ENCODE data around the gene CLDN5. TPM values are rescaled to one million over a fixed set of nuclear protein-coding genes. Genes with fewer than 3 reads are reported as not detected.

Gene CLDN5
- total and polyA plus RNA-seq, 4 experiments from 2014 or later: 0.18 to 0.72 TPM; not detected in 2

GRCh38 chr22:19509191-19509590, 15.0 kb downstream of the CLDN5 start:
- no peaks in the 10 kb centered on the region for H3K36me3 ChIP-seq (ENCODE audit: insufficient read depth, low read length)
- CTCF ChIA-PET (ENCODE audit: partially characterized antibody): no interaction called here
- Mint-ChIP-seq H3K4me3 (no peak overlapping the region), H3K4me1 (peaks cover 6 to 9% (median 8%) of the 10 kb centered on the region in 4 donors), H3K27ac (no peak overlapping the region), H3K9me3 (peaks cover 0 to 8% (median 5%) of the 10 kb centered on the region in 8 donors), H3K36me3 (peaks cover 0 to 6% of the 10 kb centered on the region in 2 donors), H3K27me3 (no peaks in the 10 kb centered on the region)
- DNase-seq: no peak
- H3K4me1 ChIP-seq (ENCODE audit: insufficient read depth, low read length): peaks cover 6% of the 10 kb centered on the region
- no peaks in the 10 kb centered on the region for H3K9me3 ChIP-seq (ENCODE audit: control insufficient read depth in 1 of 2, low read length in 2 of 2)
- POLR2A ChIA-PET (ENCODE audit: partially characterized antibody): no interaction called here
- no peak overlapping the region for H3K27ac ChIP-seq (ENCODE audit: low read depth, low read length)
- H3K27me3 ChIP-seq (ENCODE audit: insufficient read depth, low read length): no peaks in the 10 kb centered on the region
- H3K4me3 ChIP-seq (ENCODE audit: low read length in 2 of 2): no peak overlapping the region
- intact Hi-C loops (cut with micrococcal nuclease): no loop called here

- H3K27me3 ChIP-seq (ENCODE audit: insufficient read depth, low read length): no peaks in the 10 kb centered on the region
- peaks cover 6 to 9% (median 8%) of the 10 kb centered on the region in 4 donors for H3K4me1 Mint-ChIP-seq
- H3K4me3 ChIP-seq (ENCODE audit: low read length in 2 of 2): no peak overlapping the region
- no peaks in the 10 kb centered on the region for H3K36me3 ChIP-seq (ENCODE audit: insufficient read depth, low read length)
- ChIA-PET CTCF (ENCODE audit: partially characterized antibody) (interaction anchor here (1.4 kb wide), 1 partner anchor 44 kb away, joined by 3 read pairs; no protein-coding TSS in a partner anchor), POLR2A (ENCODE audit: partially characterized antibody) (no interaction called here)
- no peak overlapping the region for H3K27ac ChIP-seq (ENCODE audit: low read depth, low read length)
- no peak overlapping the region for H3K4me3 Mint-ChIP-seq
- no peak overlapping the region for H3K27ac Mint-ChIP-seq
- peaks cover 0 to 2% (median 0%) of the 10 kb centered on the region in 8 donors for H3K9me3 Mint-ChIP-seq
- no peaks in the 10 kb centered on the region for H3K9me3 ChIP-seq (ENCODE audit: control insufficient read depth in 1 of 2, low read length in 2 of 2)
- peaks cover 6% of the 10 kb centered on the region for H3K4me1 ChIP-seq (ENCODE audit: insufficient read depth, low read length)
- intact Hi-C loops (cut with micrococcal nuclease): no loop called here
- no peak for DNase-seq
- no peaks in the 10 kb centered on the region for H3K27me3 Mint-ChIP-seq
- no peaks in the 10 kb centered on the region for H3K36me3 Mint-ChIP-seq
Observed at GRCh38 chr22:19508024-19508776, 16.0 kb downstream of the CLDN5 start.

- CTCF ChIA-PET (ENCODE audit: partially characterized antibody): interaction anchor here (1.4 kb wide), 1 partner anchor 44 kb away, joined by 3 read pairs; no protein-coding TSS in a partner anchor
- Mint-ChIP-seq H3K27me3 (no peaks in the 10 kb centered on the region), H3K9me3 (no peaks in the 10 kb centered on the region), H3K36me3 (no peaks in the 10 kb centered on the region), H3K4me1 (peaks cover 6 to 9% (median 8%) of the 10 kb centered on the region in 4 donors), H3K4me3 (no peak overlapping the region), H3K27ac (no peak overlapping the region)
- no peaks in the 10 kb centered on the region for H3K9me3 ChIP-seq (ENCODE audit: control insufficient read depth in 1 of 2, low read length in 2 of 2)
- no peaks in the 10 kb centered on the region for H3K27me3 ChIP-seq (ENCODE audit: insufficient read depth, low read length)
- no peak overlapping the region for H3K27ac ChIP-seq (ENCODE audit: low read depth, low read length)
- no peak overlapping the region for H3K4me3 ChIP-seq (ENCODE audit: low read length in 2 of 2)
- intact Hi-C loops (cut with micrococcal nuclease): no loop called here
- H3K36me3 ChIP-seq (ENCODE audit: insufficient read depth, low read length): no peaks in the 10 kb centered on the region
- DNase-seq: no peak
- peaks cover 6% of the 10 kb centered on the region for H3K4me1 ChIP-seq (ENCODE audit: insufficient read depth, low read length)
- POLR2A ChIA-PET (ENCODE audit: partially characterized antibody): no interaction called here
Observed at GRCh38 chr22:19507534-19507861, 16.7 kb downstream of the CLDN5 start.

- Histone ChIP-seq H3K27ac (ENCODE audit: low read depth, low read length) (no peak overlapping the region), H3K36me3 (ENCODE audit: insufficient read depth, low read length) (no peaks in the 10 kb centered on the region), H3K4me3 (ENCODE audit: low read length in 2 of 2) (no peak overlapping the region), H3K4me1 (ENCODE audit: insufficient read depth, low read length) (peaks cover 6% of the 10 kb centered on the region), H3K27me3 (ENCODE audit: insufficient read depth, low read length) (no peaks in the 10 kb centered on the region), H3K9me3 (ENCODE audit: control insufficient read depth in 1 of 2, low read length in 2 of 2) (no peaks in the 10 kb centered on the region)
- Mint-ChIP-seq H3K27me3 (no peaks in the 10 kb centered on the region), H3K9me3 (no peaks in the 10 kb centered on the region), H3K4me1 (peaks cover 6 to 9% (median 8%) of the 10 kb centered on the region in 4 donors), H3K4me3 (no peak overlapping the region), H3K27ac (peak overlapping the region in 3 of 7 donors; percentile 30 to 83 (median 30)), H3K36me3 (no peaks in the 10 kb centered on the region)
- CTCF ChIA-PET (ENCODE audit: partially characterized antibody): interaction anchor here (1.1 kb wide), 1 partner anchor 134 kb away, joined by 6 read pairs; no protein-coding TSS in a partner anchor
- DNase-seq: no peak
- POLR2A ChIA-PET (ENCODE audit: partially characterized antibody): no interaction called here
- intact Hi-C loops (cut with micrococcal nuclease): no loop called here
Observed at GRCh38 chr22:19506212-19506611, 18.0 kb downstream of the CLDN5 start.

GRCh38 chr22:19505735-19506126, 18.5 kb downstream of the CLDN5 start:
- DNase-seq: no peak
- POLR2A ChIA-PET (ENCODE audit: partially characterized antibody): no interaction called here
- CTCF ChIA-PET (ENCODE audit: partially characterized antibody): interaction anchor here (1.1 kb wide), 1 partner anchor 134 kb away, joined by 6 read pairs; no protein-coding TSS in a partner anchor
- H3K9me3 ChIP-seq (ENCODE audit: control insufficient read depth in 1 of 2, low read length in 2 of 2): no peaks in the 10 kb centered on the region
- intact Hi-C loops (cut with micrococcal nuclease): no loop called here
- H3K4me1 ChIP-seq (ENCODE audit: insufficient read depth, low read length): peaks cover 6% of the 10 kb centered on the region
- peak overlapping the region in 3 of 7 donors; percentile 30 to 85 (median 83) for H3K27ac Mint-ChIP-seq
- H3K27me3 ChIP-seq (ENCODE audit: insufficient read depth, low read length): no peaks in the 10 kb centered on the region
- no peaks in the 10 kb centered on the region for H3K36me3 ChIP-seq (ENCODE audit: insufficient read depth, low read length)
- no peak overlapping the region for H3K4me3 ChIP-seq (ENCODE audit: low read length in 2 of 2)
- no peak overlapping the region for H3K27ac ChIP-seq (ENCODE audit: low read depth, low read length)
- H3K27me3 Mint-ChIP-seq: no peaks in the 10 kb centered on the region
- H3K36me3 Mint-ChIP-seq: no peaks in the 10 kb centered on the region
- H3K4me3 Mint-ChIP-seq: peak overlapping the region in 1 of 8 donors; percentile 51
- H3K4me1 Mint-ChIP-seq: peaks cover 6 to 9% (median 8%) of the 10 kb centered on the region in 4 donors
- H3K9me3 Mint-ChIP-seq: no peaks in the 10 kb centered on the region

- H3K27me3 Mint-ChIP-seq: no peaks in the 10 kb centered on the region
- no peak overlapping the region for H3K27ac ChIP-seq (ENCODE audit: low read depth, low read length)
- H3K27ac Mint-ChIP-seq: peak overlapping the region in 3 of 7 donors; percentile 30 to 85 (median 52)
- no peak for DNase-seq
- peak overlapping the region in 2 of 8 donors; percentile 51 to 54 for H3K4me3 Mint-ChIP-seq
- no peaks in the 10 kb centered on the region for H3K36me3 Mint-ChIP-seq
- H3K9me3 ChIP-seq (ENCODE audit: control insufficient read depth in 1 of 2, low read length in 2 of 2): no peaks in the 10 kb centered on the region
- intact Hi-C loops (cut with micrococcal nuclease): no loop called here
- H3K27me3 ChIP-seq (ENCODE audit: insufficient read depth, low read length): no peaks in the 10 kb centered on the region
- no peak overlapping the region for H3K4me3 ChIP-seq (ENCODE audit: low read length in 2 of 2)
- no peaks in the 10 kb centered on the region for H3K9me3 Mint-ChIP-seq
- peaks cover 6 to 9% (median 8%) of the 10 kb centered on the region in 4 donors for H3K4me1 Mint-ChIP-seq
- CTCF ChIA-PET (ENCODE audit: partially characterized antibody): interaction anchor here (1.1 kb wide), 1 partner anchor 135 kb away, joined by 6 read pairs; no protein-coding TSS in a partner anchor
- POLR2A ChIA-PET (ENCODE audit: partially characterized antibody): no interaction called here
- no peaks in the 10 kb centered on the region for H3K36me3 ChIP-seq (ENCODE audit: insufficient read depth, low read length)
- peaks cover 6% of the 10 kb centered on the region for H3K4me1 ChIP-seq (ENCODE audit: insufficient read depth, low read length)
Observed at GRCh38 chr22:19504900-19505734, 19.1 kb downstream of the CLDN5 start.

- H3K36me3 Mint-ChIP-seq: no peaks in the 10 kb centered on the region
- peak overlapping the region in 1 of 7 donors; percentile 84 for H3K27ac Mint-ChIP-seq
- intact Hi-C loops (cut with micrococcal nuclease): no loop called here
Observed at GRCh38 chr22:19503869-19504268, 20.3 kb downstream of the CLDN5 start.

More at GRCh38 chr22:19503869-19504268, 20.3 kb downstream of the CLDN5 start:
- Histone ChIP-seq H3K36me3 (ENCODE audit: insufficient read depth, low read length) (no peaks in the 10 kb centered on the region), H3K27me3 (ENCODE audit: insufficient read depth, low read length) (no peaks in the 10 kb centered on the region), H3K4me1 (ENCODE audit: insufficient read depth, low read length) (peaks cover 6% of the 10 kb centered on the region), H3K27ac (ENCODE audit: low read depth, low read length) (no peak overlapping the region), H3K4me3 (ENCODE audit: low read length in 2 of 2) (no peak overlapping the region), H3K9me3 (ENCODE audit: control insufficient read depth in 1 of 2, low read length in 2 of 2) (no peaks in the 10 kb centered on the region)
- Mint-ChIP-seq H3K4me3 (no peak overlapping the region), H3K9me3 (no peaks in the 10 kb centered on the region), H3K27me3 (no peaks in the 10 kb centered on the region), H3K4me1 (peaks cover 6 to 9% (median 8%) of the 10 kb centered on the region in 4 donors)
- CTCF ChIA-PET (ENCODE audit: partially characterized antibody): no interaction called here
- POLR2A ChIA-PET (ENCODE audit: partially characterized antibody): no interaction called here
- DNase-seq: no peak

Measured in CD4-positive, alpha-beta memory T cell (primary cell).